Ishikawa (cell line): ENCODE results near the gene CPXM1.

Source experiments
- CEBPB ChIP-seq: IDR thresholded peaks from 2 replicates; pipeline ENCODE4 v1.6.1; 2012
- CREB1 ChIP-seq: IDR thresholded peaks from 2 replicates; pipeline ENCODE4 v1.6.1; 2012; ENCODE audit warnings: low read depth
- EGR1 ChIP-seq: IDR thresholded peaks from 2 replicates; pipeline ENCODE4 v1.6.1; 2012
- EP300 ChIP-seq: IDR thresholded peaks from 2 replicates; pipeline ENCODE4 v1.6.1; 2012; ENCODE audit warnings: borderline replicate concordance
- FOXM1 ChIP-seq: IDR thresholded peaks from 2 replicates; pipeline ENCODE4 v1.6.1; 2012; ENCODE audit warnings: low read depth, borderline replicate concordance
- NFIC ChIP-seq: IDR thresholded peaks from 2 replicates; pipeline ENCODE4 v1.6.1; 2012
- RAD21 ChIP-seq: IDR thresholded peaks from 2 replicates; pipeline ENCODE4 v1.6.1; 2012; ENCODE audit warnings: low read depth
- TAF1 ChIP-seq: IDR thresholded peaks from 2 replicates; pipeline ENCODE4 v1.6.1; 2012; ENCODE audit warnings: low read depth, mild to moderate bottlenecking
- TCF12 ChIP-seq: IDR thresholded peaks from 2 replicates; pipeline ENCODE4 v1.6.1; 2012; ENCODE audit warnings: low read depth
- TEAD4 ChIP-seq: IDR thresholded peaks from 2 replicates; pipeline ENCODE4 v1.6.1; 2012
- YY1 ChIP-seq: IDR thresholded peaks from 2 replicates; pipeline ENCODE4 v1.6.1; 2012; ENCODE audit warnings: low read depth
- ZBTB7A ChIP-seq: IDR thresholded peaks from 2 replicates; pipeline ENCODE4 v1.6.1; 2012; ENCODE audit warnings: low read depth
- TF ChIP-seq, protein P1 (sequence below): IDR thresholded peaks from 2 replicates; pipeline ENCODE4 v1.6.1; 2012
- TF ChIP-seq, protein P2 (sequence below): IDR thresholded peaks from 2 replicates; pipeline ENCODE4 v1.6.1; 2012
- TF ChIP-seq, protein P3 (sequence below): IDR thresholded peaks from 2 replicates; pipeline ENCODE4 v1.6.1; 2012; ENCODE audit warnings: low read depth, mild to moderate bottlenecking

The CPXM1 gene

GRCh38 chr20:2838847-2839671, 38.6 kb upstream of the CPXM1 start:
- TF ChIP-seq EGR1 (no peak), RAD21 (no peak), YY1 (no peak), FOXM1 (no peak), EP300 (no peak)
- TF ChIP-seq, protein P1, sequence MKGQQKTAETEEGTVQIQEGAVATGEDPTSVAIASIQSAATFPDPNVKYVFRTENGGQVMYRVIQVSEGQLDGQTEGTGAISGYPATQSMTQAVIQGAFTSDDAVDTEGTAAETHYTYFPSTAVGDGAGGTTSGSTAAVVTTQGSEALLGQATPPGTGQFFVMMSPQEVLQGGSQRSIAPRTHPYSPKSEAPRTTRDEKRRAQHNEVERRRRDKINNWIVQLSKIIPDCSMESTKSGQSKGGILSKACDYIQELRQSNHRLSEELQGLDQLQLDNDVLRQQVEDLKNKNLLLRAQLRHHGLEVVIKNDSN, result no peak

- TF ChIP-seq, protein P2, sequence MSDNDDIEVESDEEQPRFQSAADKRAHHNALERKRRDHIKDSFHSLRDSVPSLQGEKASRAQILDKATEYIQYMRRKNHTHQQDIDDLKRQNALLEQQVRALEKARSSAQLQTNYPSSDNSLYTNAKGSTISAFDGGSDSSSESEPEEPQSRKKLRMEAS, result no peak
- no peak for TF ChIP-seq TCF12
- no peak for TF ChIP-seq RAD21
- no peak for TF ChIP-seq CEBPB
- no peak for TF ChIP-seq ZBTB7A
- no peak for TF ChIP-seq EGR1
- TF ChIP-seq, protein P1, result no peak
- no peak for TF ChIP-seq CREB1
- TF ChIP-seq EP300, result no peak
- TF ChIP-seq NFIC, result no peak
- no peak for TF ChIP-seq FOXM1
- TF ChIP-seq, protein P3, sequence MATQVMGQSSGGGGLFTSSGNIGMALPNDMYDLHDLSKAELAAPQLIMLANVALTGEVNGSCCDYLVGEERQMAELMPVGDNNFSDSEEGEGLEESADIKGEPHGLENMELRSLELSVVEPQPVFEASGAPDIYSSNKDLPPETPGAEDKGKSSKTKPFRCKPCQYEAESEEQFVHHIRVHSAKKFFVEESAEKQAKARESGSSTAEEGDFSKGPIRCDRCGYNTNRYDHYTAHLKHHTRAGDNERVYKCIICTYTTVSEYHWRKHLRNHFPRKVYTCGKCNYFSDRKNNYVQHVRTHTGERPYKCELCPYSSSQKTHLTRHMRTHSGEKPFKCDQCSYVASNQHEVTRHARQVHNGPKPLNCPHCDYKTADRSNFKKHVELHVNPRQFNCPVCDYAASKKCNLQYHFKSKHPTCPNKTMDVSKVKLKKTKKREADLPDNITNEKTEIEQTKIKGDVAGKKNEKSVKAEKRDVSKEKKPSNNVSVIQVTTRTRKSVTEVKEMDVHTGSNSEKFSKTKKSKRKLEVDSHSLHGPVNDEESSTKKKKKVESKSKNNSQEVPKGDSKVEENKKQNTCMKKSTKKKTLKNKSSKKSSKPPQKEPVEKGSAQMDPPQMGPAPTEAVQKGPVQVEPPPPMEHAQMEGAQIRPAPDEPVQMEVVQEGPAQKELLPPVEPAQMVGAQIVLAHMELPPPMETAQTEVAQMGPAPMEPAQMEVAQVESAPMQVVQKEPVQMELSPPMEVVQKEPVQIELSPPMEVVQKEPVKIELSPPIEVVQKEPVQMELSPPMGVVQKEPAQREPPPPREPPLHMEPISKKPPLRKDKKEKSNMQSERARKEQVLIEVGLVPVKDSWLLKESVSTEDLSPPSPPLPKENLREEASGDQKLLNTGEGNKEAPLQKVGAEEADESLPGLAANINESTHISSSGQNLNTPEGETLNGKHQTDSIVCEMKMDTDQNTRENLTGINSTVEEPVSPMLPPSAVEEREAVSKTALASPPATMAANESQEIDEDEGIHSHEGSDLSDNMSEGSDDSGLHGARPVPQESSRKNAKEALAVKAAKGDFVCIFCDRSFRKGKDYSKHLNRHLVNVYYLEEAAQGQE, result no peak
- no peak for TF ChIP-seq TEAD4
- TF ChIP-seq TAF1, result no peak
- TF ChIP-seq YY1, result no peak
These were observed 37.9 kb upstream of the CPXM1 start for GRCh38 chr20:2838170-2838797.

- TF ChIP-seq RAD21, result no peak
- TF ChIP-seq EP300, result no peak
- TF ChIP-seq TEAD4, result no peak
- TF ChIP-seq, protein P1, result no peak
- no peak for TF ChIP-seq ZBTB7A
- TF ChIP-seq TCF12, result no peak
- TF ChIP-seq FOXM1, result no peak
- no peak for TF ChIP-seq CEBPB
- TF ChIP-seq TAF1, result no peak
- no peak for TF ChIP-seq CREB1
- TF ChIP-seq, protein P2, result no peak
These were observed 37.0 kb upstream of the CPXM1 start for GRCh38 chr20:2837221-2837960.

DNA sequence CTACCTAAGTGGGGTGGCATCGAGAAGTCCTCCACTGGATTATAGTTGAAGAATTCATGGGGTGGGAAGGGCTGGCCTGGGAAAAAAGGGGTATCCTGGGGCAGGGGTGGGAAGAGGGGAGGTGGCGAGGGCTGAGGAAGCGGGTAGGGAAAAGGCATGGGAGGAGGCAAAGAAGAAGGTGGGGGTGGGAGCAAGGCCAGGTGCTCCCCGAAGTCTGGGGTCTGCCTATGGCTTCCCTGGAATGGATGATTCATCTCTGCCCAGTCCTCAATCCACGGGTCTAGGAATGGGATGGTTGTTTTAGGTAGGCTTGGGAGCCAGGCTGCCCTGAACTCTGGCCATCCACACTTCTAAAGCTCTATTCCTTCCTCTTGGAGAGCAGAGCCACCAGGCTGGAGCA, 35.6 kb upstream of the CPXM1 start:
- TF ChIP-seq FOXM1, result no peak
- no peak for TF ChIP-seq TCF12
- TF ChIP-seq RAD21, result no peak
- TF ChIP-seq, protein P1, result no peak
- TF ChIP-seq, protein P3, result no peak
- no peak for TF ChIP-seq NFIC
- TF ChIP-seq, protein P2, result no peak
- no peak for TF ChIP-seq ZBTB7A
- no peak for TF ChIP-seq CREB1
- TF ChIP-seq TAF1, result no peak
- no peak for TF ChIP-seq TEAD4
- no peak for TF ChIP-seq EGR1
- no peak for TF ChIP-seq EP300
- no peak for TF ChIP-seq CEBPB
- no peak for TF ChIP-seq YY1
